NB4 (cell line): Measurements from ENCODE around the gene TPRG1.

ENCODE experiments used
- POLR2A ChIP-seq: IDR thresholded peaks from 2 replicates; pipeline ENCODE4 v1.6.1; 2011; ENCODE audit warnings: mild to moderate bottlenecking; ENCODE audit not compliant: insufficient read length; ENCODE audit errors: extremely low read depth
- TF ChIP-seq, protein P1 (sequence below): IDR thresholded peaks from one replicate; pipeline ENCODE4 v1.5.1; 2012; ENCODE audit warnings: low read depth, low read length

DNA sequence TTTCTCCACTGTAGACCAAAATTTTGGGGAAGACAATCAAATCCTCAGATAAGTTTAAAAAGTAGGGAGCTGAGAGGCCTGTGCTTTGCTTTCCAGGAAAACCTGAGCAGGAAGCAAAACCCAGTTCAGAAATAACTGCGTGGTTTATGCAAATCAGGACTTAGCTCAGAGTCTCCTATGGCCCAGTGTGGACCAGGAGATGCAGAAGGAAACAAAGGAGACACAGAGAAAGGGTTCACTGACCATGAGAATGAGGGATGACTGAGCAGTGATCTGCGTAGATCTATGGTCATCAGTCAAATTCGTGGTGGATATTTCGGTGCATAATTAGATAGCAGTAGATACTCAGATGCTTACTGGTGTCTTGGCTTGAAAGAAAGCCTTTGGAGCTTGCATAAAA lies 196.6 kb downstream of the TPRG1 start:
- TF ChIP-seq POLR2A = no peak
- TF ChIP-seq, protein P1, sequence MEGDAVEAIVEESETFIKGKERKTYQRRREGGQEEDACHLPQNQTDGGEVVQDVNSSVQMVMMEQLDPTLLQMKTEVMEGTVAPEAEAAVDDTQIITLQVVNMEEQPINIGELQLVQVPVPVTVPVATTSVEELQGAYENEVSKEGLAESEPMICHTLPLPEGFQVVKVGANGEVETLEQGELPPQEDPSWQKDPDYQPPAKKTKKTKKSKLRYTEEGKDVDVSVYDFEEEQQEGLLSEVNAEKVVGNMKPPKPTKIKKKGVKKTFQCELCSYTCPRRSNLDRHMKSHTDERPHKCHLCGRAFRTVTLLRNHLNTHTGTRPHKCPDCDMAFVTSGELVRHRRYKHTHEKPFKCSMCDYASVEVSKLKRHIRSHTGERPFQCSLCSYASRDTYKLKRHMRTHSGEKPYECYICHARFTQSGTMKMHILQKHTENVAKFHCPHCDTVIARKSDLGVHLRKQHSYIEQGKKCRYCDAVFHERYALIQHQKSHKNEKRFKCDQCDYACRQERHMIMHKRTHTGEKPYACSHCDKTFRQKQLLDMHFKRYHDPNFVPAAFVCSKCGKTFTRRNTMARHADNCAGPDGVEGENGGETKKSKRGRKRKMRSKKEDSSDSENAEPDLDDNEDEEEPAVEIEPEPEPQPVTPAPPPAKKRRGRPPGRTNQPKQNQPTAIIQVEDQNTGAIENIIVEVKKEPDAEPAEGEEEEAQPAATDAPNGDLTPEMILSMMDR = no peak
